Ovary (tissue), 3 donors: Measurements from ENCODE around the gene LRCH1.

ENCODE experiments used
- EP300 ChIP-seq: sonication (generic); formaldehyde crosslinking; IDR thresholded peaks from one replicate; pipeline ENCODE4 v1.6.1; 2017; ENCODE audit warnings: antibody characterized with exemption
- POLR2A ChIP-seq: fragments of 450-650 bp; IDR thresholded peaks from one replicate; pipeline ENCODE4 v1.6.1; 2017; ENCODE audit warnings: antibody characterized with exemption, mild to moderate bottlenecking, moderate library complexity
- TF ChIP-seq, protein P1 (sequence below), 3 donors: fragments of 450-650 bp in 2 of 3; fragments of 200-600 bp in 1 of 3; IDR thresholded peaks; one replicate each; pipeline versions ENCODE4 v1.5.1 to v1.8.0; 2016 to 2022; ENCODE audit warnings: antibody characterized with exemption in 3 of 3, mild to moderate bottlenecking in 1 of 3
- donor health status: DM: no; HTN: no; CAD: no.

DNA sequence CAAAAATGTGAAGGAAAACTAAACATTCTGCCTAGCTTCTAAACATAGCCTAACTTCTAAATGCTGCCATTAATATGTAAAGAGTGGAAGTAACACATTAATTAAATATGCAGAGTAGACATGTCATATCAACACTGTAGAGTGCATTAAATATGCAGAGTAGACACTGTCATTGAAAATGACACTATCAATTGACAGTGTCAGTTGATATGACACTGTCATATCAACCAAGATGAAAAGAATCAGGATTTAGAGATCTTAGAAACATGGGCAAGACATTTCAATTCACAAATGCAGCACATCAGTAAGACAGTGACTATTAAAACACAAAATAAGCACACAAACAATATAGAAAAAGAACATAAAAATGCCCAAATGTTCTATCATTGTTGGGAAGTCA lies 218.7 kb downstream of the LRCH1 start:
- TF ChIP-seq, protein P1, sequence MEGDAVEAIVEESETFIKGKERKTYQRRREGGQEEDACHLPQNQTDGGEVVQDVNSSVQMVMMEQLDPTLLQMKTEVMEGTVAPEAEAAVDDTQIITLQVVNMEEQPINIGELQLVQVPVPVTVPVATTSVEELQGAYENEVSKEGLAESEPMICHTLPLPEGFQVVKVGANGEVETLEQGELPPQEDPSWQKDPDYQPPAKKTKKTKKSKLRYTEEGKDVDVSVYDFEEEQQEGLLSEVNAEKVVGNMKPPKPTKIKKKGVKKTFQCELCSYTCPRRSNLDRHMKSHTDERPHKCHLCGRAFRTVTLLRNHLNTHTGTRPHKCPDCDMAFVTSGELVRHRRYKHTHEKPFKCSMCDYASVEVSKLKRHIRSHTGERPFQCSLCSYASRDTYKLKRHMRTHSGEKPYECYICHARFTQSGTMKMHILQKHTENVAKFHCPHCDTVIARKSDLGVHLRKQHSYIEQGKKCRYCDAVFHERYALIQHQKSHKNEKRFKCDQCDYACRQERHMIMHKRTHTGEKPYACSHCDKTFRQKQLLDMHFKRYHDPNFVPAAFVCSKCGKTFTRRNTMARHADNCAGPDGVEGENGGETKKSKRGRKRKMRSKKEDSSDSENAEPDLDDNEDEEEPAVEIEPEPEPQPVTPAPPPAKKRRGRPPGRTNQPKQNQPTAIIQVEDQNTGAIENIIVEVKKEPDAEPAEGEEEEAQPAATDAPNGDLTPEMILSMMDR (IDR thresholded peaks at IDR 0.05): no peak
- TF ChIP-seq EP300 (no peak), POLR2A (no peak)
